ENCODE measurements around the gene CCDC69. TPM values are rescaled to one million over a fixed set of nuclear protein-coding genes. Genes with fewer than 3 reads are reported as not detected.

Gene CCDC69
- total RNA-seq, 1 donor from 2014 or later: 109 TPM

- DNase-seq (no peak), ATAC-seq (ENCODE audit: low read depth) (peak; percentile 9)
- Mint-ChIP-seq H3K27ac (peak overlapping the region; percentile 94), H3K36me3 (ENCODE audit: low read depth) (peaks cover 21% of the 10 kb centered on the region), H3K9me3 (no peaks in the 10 kb centered on the region), H3K4me1 (peaks cover 92% of the 10 kb centered on the region), H3K4me3 (peak overlapping the region; percentile 91), H3K27me3 (no peaks in the 10 kb centered on the region)
- TF ChIP-seq, protein P1, sequence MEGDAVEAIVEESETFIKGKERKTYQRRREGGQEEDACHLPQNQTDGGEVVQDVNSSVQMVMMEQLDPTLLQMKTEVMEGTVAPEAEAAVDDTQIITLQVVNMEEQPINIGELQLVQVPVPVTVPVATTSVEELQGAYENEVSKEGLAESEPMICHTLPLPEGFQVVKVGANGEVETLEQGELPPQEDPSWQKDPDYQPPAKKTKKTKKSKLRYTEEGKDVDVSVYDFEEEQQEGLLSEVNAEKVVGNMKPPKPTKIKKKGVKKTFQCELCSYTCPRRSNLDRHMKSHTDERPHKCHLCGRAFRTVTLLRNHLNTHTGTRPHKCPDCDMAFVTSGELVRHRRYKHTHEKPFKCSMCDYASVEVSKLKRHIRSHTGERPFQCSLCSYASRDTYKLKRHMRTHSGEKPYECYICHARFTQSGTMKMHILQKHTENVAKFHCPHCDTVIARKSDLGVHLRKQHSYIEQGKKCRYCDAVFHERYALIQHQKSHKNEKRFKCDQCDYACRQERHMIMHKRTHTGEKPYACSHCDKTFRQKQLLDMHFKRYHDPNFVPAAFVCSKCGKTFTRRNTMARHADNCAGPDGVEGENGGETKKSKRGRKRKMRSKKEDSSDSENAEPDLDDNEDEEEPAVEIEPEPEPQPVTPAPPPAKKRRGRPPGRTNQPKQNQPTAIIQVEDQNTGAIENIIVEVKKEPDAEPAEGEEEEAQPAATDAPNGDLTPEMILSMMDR (IDR thresholded peaks at IDR 0.05): no peak
- ChIA-PET POLR2A (interaction anchor here (0.5 to 9.1 kb wide), 16 partner anchors 10 to 740 kb away, joined by 3 to 92 read pairs (median 5); partner anchors contain the start of genes GM2A and TNIP1), CTCF (interaction anchor here (1.1 to 13.6 kb wide), 4 partner anchors 15 to 41 kb away, joined by 4 to 128 read pairs (median 6); no protein-coding TSS in a partner anchor)
- intact Hi-C loops (cut with micrococcal nuclease): loop anchor here (1.0 to 5.0 kb wide), 5 partner anchors 15 to 744 kb away; partner anchors contain the start of genes CD74 and RBM22
These were observed 68.0 kb downstream of the CCDC69 start for GRCh38 chr5:151155775-151156506.

DNA sequence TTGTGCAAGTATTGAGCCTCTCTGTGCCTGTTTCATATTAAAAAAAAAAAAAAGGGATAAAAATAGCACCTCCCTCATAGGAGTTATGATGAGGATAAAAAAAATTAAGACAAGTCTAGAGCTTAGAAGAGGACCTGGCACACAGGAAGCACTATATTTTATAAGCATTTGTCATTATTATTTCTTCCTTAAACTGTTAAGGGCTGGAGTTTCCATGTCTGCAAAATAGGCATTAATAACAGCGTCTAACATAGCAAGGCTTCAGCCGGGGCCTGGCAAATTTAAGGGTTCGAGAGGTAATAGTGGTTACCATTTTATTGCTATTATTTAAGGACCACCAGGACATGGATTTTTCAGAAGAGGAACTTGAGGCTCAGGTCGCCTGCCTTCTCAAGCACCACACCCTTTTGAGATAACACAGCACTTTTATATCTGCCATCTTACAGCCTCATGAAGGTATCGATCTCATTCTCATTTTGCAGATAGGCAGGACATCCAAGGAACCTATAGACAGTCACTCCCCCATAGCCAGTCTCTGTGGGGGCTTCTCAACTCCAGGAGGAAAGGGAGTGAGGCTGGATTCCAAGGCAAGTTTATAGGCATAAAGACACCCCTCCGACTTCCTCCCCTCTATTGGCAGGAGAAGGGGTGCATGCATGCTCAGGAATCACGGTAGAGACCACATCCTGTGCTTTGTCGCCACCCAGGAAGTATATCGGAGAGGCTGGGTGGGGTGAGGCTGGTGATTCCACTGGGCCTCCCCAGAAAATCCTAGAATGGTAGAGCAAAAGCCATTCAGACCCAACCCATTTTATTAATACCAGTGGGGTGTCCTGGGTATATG is 68.7 kb downstream of the CCDC69 start:
- Mint-ChIP-seq H3K4me3 (peak overlapping the region; percentile 91), H3K9me3 (no peaks in the 10 kb centered on the region), H3K36me3 (ENCODE audit: low read depth) (peaks cover 21% of the 10 kb centered on the region), H3K27me3 (no peaks in the 10 kb centered on the region), H3K4me1 (peaks cover 92% of the 10 kb centered on the region), H3K27ac (peak overlapping the region; percentile 94)
- intact Hi-C loops (cut with micrococcal nuclease): loop anchor here (1.0 to 5.0 kb wide), 4 partner anchors 14 to 743 kb away; partner anchors contain the start of genes CD74 and RBM22
- TF ChIP-seq, protein P1 (IDR thresholded peaks at IDR 0.05): no peak
- ChIA-PET CTCF (interaction anchor here (0.7 to 13.6 kb wide), 8 partner anchors 9 to 103 kb away, joined by 3 to 128 read pairs (median 4); no protein-coding TSS in a partner anchor), POLR2A (interaction anchor here (0.5 to 9.1 kb wide), 18 partner anchors 9 to 739 kb away, joined by 3 to 92 read pairs (median 5); partner anchors contain the start of genes GM2A and TNIP1)
- peak; percentile 31 for ATAC-seq (ENCODE audit: low read depth)
- no peak for DNase-seq

DNA sequence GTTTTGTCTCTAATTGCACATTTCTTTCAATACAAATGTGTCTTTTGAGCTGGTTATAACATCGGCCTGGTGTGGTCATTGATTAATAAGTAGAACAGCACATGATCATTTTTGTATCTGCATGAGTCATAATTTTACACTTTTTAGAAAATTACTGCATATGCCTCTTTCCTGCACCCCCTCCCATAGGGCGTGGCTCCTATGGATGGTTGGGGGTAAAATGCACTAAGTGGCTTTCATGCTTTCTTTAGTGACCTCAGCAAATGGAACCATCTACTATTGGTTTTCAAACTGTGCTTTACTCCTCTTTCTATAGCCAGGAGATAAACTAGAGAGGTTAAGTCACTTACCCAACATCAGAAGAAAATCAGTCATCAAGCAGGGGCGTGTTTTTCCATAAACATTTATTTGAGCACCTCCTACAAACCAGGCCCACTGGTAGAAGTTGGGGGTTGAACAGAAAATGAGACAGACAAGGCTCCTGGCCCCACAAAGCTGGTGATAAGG is 70.1 kb downstream of the CCDC69 start:
- no peak for ATAC-seq (ENCODE audit: low read depth)
- peaks cover 23% of the 10 kb centered on the region for H3K36me3 Mint-ChIP-seq (ENCODE audit: low read depth)

GRCh38 chr5:151153300-151153699 is 70.6 kb downstream of the CCDC69 start:
- Mint-ChIP-seq H3K36me3 (ENCODE audit: low read depth) (peaks cover 27% of the 10 kb centered on the region), H3K27me3 (no peaks in the 10 kb centered on the region), H3K27ac (peak overlapping the region; percentile 87), H3K9me3 (no peaks in the 10 kb centered on the region), H3K4me3 (peak overlapping the region; percentile 49), H3K4me1 (peaks cover 90% of the 10 kb centered on the region)
- ATAC-seq (ENCODE audit: low read depth) (no peak), DNase-seq (no peak)
- intact Hi-C loops (cut with micrococcal nuclease): no loop called here
- ChIA-PET CTCF (interaction anchor here (1.0 to 13.6 kb wide), 5 partner anchors 10 to 38 kb away, joined by 3 to 128 read pairs (median 4); no protein-coding TSS in a partner anchor), POLR2A (interaction anchor here (0.7 to 9.1 kb wide), 5 partner anchors 11 to 73 kb away, joined by 3 to 92 read pairs (median 6); partner anchors contain the start of gene TNIP1)
- TF ChIP-seq, protein P1 (IDR thresholded peaks at IDR 0.05): no peak

More for the DNA sequence above, 70.1 kb downstream of the CCDC69 start:
- TF ChIP-seq, protein P1 (IDR thresholded peaks at IDR 0.05): no peak
- ChIA-PET CTCF (interaction anchor here (1.0 to 13.6 kb wide), 6 partner anchors 9 to 102 kb away, joined by 3 to 128 read pairs (median 4); no protein-coding TSS in a partner anchor), POLR2A (interaction anchor here (1.0 to 9.1 kb wide), 7 partner anchors 12 to 99 kb away, joined by 4 to 92 read pairs (median 7); partner anchors contain the start of genes GM2A and TNIP1)
- no peaks in the 10 kb centered on the region for H3K9me3 Mint-ChIP-seq
- H3K4me1 Mint-ChIP-seq: peaks cover 90% of the 10 kb centered on the region
- no peak for DNase-seq
- intact Hi-C loops (cut with micrococcal nuclease): loop anchor here (2.0 kb wide), 1 partner anchor 67 kb away; no protein-coding TSS in a partner anchor
- H3K4me3 Mint-ChIP-seq: peak overlapping the region; percentile 49
- no peaks in the 10 kb centered on the region for H3K27me3 Mint-ChIP-seq
- peak overlapping the region; percentile 87 for H3K27ac Mint-ChIP-seq

All from activated B cell treated with CpG ODN at 0.5 μM for 24 hours (primary cell).